M059J (cell line): ENCODE data around the gene NSF. TPM values are rescaled to one million over a fixed set of nuclear protein-coding genes. Genes with fewer than 3 reads are reported as not detected.
"Not testable (repeated sequence)": the region's sequence is repeated elsewhere in the genome, so short reads cannot be mapped to it uniquely, and the experiment has no call there.

Source experiments
- DNase-seq: peaks from one replicate; pipeline ENCODE4 v3.0.0-alpha.2; 2012; ENCODE audit warnings: low read depth
- total RNA-seq: library from RNA; depleted of rRNA; stranded (reverse); fragments of >200 nt; shearing (Covaris generic); gene quantifications from 2 replicates; pipeline ENCODE4 v1.2.3, GENCODE V29; 2014

Gene NSF
- total RNA-seq, 1 experiment from 2014 or later: 76.7 TPM

DNA sequence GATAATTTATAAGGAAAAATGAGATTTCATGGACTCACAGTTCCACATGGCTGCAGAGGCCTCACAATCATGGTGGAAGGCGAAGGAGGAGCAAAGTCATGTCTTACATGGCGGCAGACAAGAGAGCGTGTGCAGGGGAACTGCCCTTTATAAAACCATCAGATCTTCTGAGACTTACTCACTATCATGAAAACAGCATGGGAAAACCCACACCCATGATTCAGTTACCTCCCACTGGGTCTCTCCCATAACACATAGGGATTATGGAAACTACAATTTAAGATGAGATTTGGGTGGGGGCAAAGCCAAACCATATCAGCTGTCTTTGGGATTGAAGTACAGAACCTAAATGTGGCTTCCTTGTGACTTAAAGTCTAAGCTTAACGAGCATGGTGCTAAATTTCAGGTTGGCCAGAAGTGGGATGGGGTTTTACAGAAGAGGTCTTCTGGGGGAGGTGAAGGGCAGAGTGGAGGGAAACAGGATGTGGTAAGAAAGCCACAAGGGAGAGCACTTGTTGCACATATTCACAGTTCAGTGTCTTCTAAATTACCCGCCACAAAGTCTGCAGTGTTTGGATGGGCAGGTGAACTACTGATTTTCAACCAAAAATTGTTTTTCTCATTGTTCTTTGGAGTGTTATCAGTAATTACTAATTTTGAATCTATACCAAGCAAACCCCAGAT is 38.4 kb downstream of the NSF start:
- DNase-seq: not testable (repeated sequence)

DNA sequence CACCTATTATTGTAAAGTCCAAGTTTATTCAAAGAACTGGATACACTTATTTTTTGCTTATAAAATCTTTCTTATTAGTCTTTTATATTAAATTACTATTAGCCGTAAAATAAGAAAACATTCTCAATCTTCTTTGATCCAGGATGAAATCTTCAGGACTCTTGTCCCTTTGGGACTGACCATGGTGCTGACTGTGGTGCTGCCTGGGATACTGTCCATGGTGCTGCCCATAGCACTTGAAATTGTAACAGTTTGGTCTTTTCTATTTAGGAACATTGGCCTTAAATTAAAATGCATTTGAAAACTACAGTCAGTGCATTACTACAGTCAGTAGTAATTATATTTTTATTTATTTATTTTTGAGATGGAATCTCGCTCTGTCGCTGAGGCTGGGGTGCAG is 41.7 kb downstream of the NSF start:
- DNase-seq: not testable (repeated sequence)

- DNase-seq: not testable (repeated sequence)
Observed at GRCh38 chr17:46634844-46635243, 44.4 kb downstream of the NSF start.

DNA sequence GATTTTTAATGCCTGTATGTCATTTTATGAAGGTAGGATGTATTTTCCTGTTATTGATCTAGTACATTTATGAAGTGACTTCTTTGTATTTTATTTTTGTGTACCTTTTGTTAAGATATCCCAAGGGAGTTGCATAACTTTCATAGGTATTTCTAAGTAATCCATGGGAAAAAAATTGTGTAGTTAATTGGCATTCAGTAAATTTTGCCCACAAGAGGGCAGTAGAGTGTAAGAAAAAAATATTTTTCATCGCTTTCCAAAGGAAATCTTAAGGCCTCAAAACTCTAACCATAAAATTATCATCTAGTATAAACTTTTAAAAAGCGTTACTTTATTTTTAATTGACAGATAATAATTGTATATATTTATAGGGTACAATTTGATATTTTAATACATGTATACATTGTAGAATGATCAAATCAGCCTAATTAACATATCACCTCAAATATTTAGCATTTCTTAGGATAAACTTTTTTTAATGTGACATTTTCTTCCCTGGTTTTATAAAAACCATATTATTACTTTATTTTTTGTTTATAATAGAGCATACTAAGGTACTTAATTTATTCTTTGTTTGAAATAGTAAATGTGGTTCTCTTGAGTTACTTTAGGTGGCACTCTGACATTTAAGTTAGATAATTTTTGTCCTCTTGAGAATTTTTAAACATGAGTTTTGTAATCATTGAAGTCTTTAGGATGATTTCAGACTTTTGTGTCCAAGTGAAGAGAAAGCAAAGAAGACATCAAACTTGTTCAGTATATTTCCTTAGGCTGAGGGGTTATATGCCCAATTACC is 51.6 kb downstream of the NSF start:
- DNase-seq: not testable (repeated sequence)

- not testable (repeated sequence) for DNase-seq
Observed at GRCh38 chr17:46647251-46647650, 56.8 kb downstream of the NSF start.

DNA sequence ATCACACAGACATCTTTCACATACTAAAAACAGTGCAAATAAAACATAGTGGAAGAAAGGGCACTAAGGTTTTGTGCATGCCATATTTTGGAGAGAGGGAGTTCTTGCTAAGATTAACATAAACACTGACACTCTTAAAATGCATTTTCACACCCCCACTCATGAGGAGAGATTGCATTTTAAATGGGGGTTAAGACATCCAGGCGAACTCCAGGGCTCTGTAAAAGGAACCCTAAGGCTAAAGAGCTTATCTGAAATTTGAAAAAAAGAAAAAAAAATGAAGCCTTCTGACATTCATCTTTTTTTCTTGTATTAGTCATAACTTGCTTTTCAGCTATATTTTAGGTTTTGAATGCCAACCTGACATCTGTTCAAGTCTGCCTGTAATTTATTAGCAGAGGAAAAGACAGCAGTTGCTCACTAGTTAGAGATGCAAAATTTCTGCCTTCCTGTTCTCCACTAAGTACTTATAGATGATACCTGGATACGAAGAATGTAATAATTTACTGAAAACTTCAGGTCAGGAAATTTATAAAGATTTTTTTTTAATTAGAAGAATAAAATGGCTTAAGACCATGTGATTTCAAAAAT is 57.3 kb downstream of the NSF start:
- DNase-seq: not testable (repeated sequence)

GRCh38 chr17:46649246-46649645 is 58.8 kb downstream of the NSF start:
- DNase-seq: not testable (repeated sequence)

DNA sequence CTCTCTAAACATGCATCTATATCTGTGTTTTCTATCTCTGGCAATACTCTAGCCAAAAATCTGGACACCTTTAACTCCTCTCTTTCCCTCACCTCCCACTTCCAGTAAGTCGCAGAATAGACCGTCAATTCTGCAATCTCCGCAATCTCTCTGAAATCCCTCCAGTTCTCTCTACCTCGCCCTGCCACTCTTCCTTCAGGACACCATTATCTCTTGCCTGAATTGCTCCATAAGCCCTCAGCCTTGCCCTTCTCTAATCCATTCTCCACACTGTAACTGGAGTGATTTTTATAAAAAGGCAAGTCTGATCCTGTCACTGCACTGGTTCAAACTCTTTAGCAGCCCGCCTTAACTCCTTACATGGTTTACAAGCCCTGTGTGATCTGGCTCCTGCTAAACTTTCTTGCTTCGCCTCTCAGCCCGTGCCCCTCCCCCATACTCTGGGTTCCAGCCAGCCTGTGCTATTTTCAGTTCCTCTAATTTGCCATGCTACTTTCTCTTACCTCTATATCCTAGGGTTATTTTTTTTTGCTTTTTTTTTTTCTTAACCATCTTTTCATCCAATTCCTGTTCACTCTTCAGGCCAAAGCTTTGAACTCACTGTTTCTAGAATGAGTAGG is 61.7 kb downstream of the NSF start:
- DNase-seq: not testable (repeated sequence)

- DNase-seq: not testable (repeated sequence)
Observed at GRCh38 chr17:46658235-46658634, 67.8 kb downstream of the NSF start.

GRCh38 chr17:46659702-46660101 is 69.2 kb downstream of the NSF start:
- not testable (repeated sequence) for DNase-seq

DNA sequence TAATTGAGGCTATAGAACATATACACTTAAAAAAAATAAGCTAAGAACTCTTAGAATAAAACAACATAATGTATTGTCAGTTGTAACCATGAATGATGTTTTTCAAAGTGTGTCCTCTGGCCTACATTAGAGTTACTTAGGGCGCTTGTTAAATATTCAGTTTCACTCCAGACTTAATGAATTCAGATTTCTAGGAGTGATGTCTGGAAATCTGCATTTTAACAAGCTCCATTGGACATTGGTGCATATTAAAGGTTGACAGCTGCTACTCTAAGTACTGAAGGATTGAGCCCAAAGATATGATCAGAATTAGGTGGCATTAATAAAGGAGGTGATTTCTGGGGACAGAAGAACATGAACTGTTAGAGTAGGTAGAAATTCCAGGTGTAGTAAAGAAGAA is 72.7 kb downstream of the NSF start:
- not testable (repeated sequence) for DNase-seq

GRCh38 chr17:46663552-46663951 is 73.1 kb downstream of the NSF start:
- DNase-seq: not testable (repeated sequence)

- not testable (repeated sequence) for DNase-seq
Observed at GRCh38 chr17:46665969-46666368, 75.5 kb downstream of the NSF start.

GRCh38 chr17:46670789-46671188 is 80.3 kb downstream of the NSF start:
- not testable (repeated sequence) for DNase-seq

GRCh38 chr17:46672777-46673176 is 82.3 kb downstream of the NSF start:
- DNase-seq: not testable (repeated sequence)

DNA sequence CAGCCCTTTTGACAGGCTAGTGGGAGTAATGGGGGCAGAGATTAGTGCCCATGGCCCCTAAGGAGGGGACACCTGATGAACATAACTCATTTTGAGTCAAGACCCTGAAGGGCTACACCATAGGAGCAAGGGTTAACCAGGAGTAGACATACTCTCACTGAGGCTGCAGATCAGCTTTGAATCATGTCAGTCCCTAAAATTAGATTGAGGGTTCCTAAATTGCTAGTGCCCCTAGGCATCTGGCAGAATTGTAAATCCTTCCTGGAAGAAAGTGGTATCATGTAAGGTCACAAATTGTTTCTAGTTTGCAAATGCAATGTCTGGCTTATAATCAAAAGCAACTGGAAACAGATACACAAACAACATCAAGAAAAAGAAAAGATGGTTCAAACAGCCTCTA is 87.3 kb downstream of the NSF start:
- DNase-seq: not testable (repeated sequence)

DNA sequence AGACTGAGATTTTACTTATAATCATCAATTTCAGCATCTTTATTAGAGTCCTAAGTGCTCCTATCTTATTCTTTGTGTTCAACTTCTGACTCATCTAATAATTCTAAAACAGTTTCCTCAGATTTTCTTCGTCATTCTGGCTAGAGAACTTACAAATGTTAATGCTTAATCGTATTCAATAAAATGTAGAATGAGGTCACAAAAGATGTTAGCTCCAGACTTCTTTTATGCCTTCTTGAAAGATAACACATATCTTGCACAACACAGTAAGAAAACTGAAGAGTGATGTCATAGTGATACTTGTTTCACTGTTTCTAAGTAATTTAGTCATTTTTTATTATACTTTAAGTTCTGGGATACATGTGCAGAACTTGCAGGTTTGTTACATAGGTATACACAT is 93.2 kb downstream of the NSF start:
- DNase-seq: not testable (repeated sequence)

- DNase-seq: not testable (repeated sequence)
Observed at GRCh38 chr17:46685284-46685683, 94.8 kb downstream of the NSF start.

GRCh38 chr17:46692196-46692595 is 101.7 kb downstream of the NSF start:
- not testable (repeated sequence) for DNase-seq

DNA sequence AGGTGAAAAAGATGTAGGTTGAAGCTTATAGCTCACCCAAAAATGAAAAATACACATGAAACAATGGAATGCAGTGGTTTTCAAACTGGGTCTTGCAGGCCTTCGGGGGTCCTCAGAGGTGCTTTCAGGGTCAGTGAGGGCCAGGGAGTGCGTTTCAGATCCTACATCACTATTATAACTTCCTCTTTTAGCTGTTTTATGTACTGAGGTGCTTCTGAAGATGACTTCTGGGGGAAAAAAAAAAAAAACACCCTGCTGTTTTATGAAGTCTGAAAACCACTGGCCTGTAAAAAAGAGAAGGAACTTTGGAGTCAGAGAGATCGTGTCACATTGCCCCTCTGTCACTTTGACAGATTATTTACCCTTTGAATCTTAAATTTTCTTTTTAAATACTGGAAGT is 102.8 kb downstream of the NSF start:
- DNase-seq: not testable (repeated sequence)

DNA sequence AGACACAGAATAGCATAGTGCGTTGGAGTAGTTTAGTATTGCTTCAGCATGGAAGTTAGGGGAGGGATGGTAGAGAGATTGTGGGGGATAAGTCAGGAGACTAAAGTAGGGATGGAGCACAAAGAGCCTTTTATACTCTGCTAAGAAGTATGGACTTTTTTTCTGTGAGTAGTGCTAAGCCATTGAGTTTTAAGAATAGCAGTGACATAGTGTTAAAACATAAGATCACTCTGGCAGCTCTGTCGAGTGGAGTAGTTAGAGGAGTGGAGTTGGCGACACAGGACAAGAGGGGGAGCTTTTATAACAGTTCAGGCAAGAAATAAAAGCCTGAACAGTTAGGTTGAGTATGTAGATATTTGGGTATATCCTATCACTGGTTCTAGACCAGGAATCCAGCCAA is 106.1 kb downstream of the NSF start:
- DNase-seq: not testable (repeated sequence)

- DNase-seq: not testable (repeated sequence)
Observed at GRCh38 chr17:46699014-46699413, 108.5 kb downstream of the NSF start.
